WTC11 (cell line): ENCODE data around the gene LAMC1. TPM values are rescaled to one million over a fixed set of nuclear protein-coding genes. Genes with fewer than 3 reads are reported as not detected.

Experiments
- ATAC-seq: fragments of 200-7000 bp; cut with Tn5 transposase; 2 replicates; pipeline ENCODE4 v1.10.0; 2021; ENCODE audit warnings: mild to moderate bottlenecking, moderate library complexity
- CTCF ChIA-PET: fragments of 300-600 bp; sonication (Branson Sonifier 250); formaldehyde crosslinking; loops from one replicate; lab custom pipeline; 2021; ENCODE audit warnings: antibody characterized with exemption; lab: Charles Lee
- POLR2A ChIA-PET: fragments of 350-600 bp; sonication (Branson Sonifier 250); formaldehyde crosslinking; loops from one replicate; lab custom pipeline; 2021; ENCODE audit warnings: antibody characterized with exemption; lab: Charles Lee
- DNase-seq: peaks from one replicate; pipeline ENCODE4 v3.0.0; 2021; ENCODE audit warnings: low spot score
- H3K27ac Mint-ChIP-seq: 2 replicates; pipeline ENCODE4 v1.8.0; 2021; ENCODE audit warnings: mixed read lengths
- H3K27me3 Mint-ChIP-seq: 2 replicates; pipeline ENCODE4 v1.8.0; 2021; ENCODE audit warnings: low read depth, mild to moderate bottlenecking, moderate library complexity, mixed read lengths
- H3K36me3 Mint-ChIP-seq: 2 replicates; pipeline ENCODE4 v1.8.0; 2021; ENCODE audit warnings: mixed read lengths
- H3K4me1 Mint-ChIP-seq: 2 replicates; pipeline ENCODE4 v1.8.0; 2022; ENCODE audit warnings: mixed read lengths
- H3K4me3 Mint-ChIP-seq: 2 replicates; pipeline ENCODE4 v1.8.0; 2021; ENCODE audit warnings: mild to moderate bottlenecking, moderate library complexity, mixed read lengths
- H3K9me3 Mint-ChIP-seq: 2 replicates; pipeline ENCODE4 v1.8.0; 2021; ENCODE audit warnings: mixed read lengths
- CBFB ChIP-seq: sonication (generic); formaldehyde crosslinking; IDR thresholded peaks from 2 replicates; pipeline ENCODE4 v1.8.1; 2022; ENCODE audit warnings: mild to moderate bottlenecking, low read depth, missing genetic modification reagents
- CREM ChIP-seq: sonication (generic); formaldehyde crosslinking; IDR thresholded peaks from 2 replicates; pipeline ENCODE4 v1.8.1; 2022; ENCODE audit warnings: mild to moderate bottlenecking, missing genetic modification reagents, moderate library complexity
- CTCF ChIP-seq: fragments of 200-600 bp; IDR thresholded peaks from 2 replicates; pipeline ENCODE4 v1.8.0; 2022; ENCODE audit warnings: antibody characterized with exemption
- E2F1 ChIP-seq: sonication (generic); formaldehyde crosslinking; IDR thresholded peaks from 2 replicates; pipeline ENCODE4 v1.8.0; 2022; ENCODE audit warnings: mild to moderate bottlenecking, missing genetic modification reagents
- E2F5 ChIP-seq: sonication (generic); formaldehyde crosslinking; IDR thresholded peaks from 2 replicates; pipeline ENCODE4 v1.8.1; 2022; ENCODE audit warnings: mild to moderate bottlenecking, moderate library complexity, missing genetic modification reagents
- EMX1 ChIP-seq: fragments of 250-450 bp; sonication (Bioruptor Pico); IDR thresholded peaks from 2 replicates; pipeline ENCODE4 v1.8.0; 2021; ENCODE audit warnings: mild to moderate bottlenecking
- FOXP1 ChIP-seq: sonication (generic); formaldehyde crosslinking; IDR thresholded peaks from 2 replicates; pipeline ENCODE4 v1.8.0; 2022; ENCODE audit warnings: missing genetic modification reagents, mild to moderate bottlenecking, moderate library complexity, borderline replicate concordance
- HMGXB4 ChIP-seq: sonication (generic); formaldehyde crosslinking; IDR thresholded peaks from 2 replicates; pipeline ENCODE4 v1.8.1; 2023; ENCODE audit warnings: mild to moderate bottlenecking, moderate library complexity, missing genetic modification reagents
- JUN ChIP-seq: sonication (generic); formaldehyde crosslinking; IDR thresholded peaks from 2 replicates; pipeline ENCODE4 v1.8.0; 2023; ENCODE audit warnings: mild to moderate bottlenecking, missing genetic modification reagents
- SMAD3 ChIP-seq: sonication (generic); formaldehyde crosslinking; IDR thresholded peaks from 2 replicates; pipeline ENCODE4 v1.8.0; 2022; ENCODE audit warnings: missing genetic modification reagents, mild to moderate bottlenecking, borderline replicate concordance
- TCF7 ChIP-seq: sonication (generic); formaldehyde crosslinking; IDR thresholded peaks from 2 replicates; pipeline ENCODE4 v1.8.0; 2022; ENCODE audit warnings: mild to moderate bottlenecking, low read depth, missing genetic modification reagents, moderate library complexity
- TEAD1 ChIP-seq: sonication (generic); formaldehyde crosslinking; IDR thresholded peaks from 2 replicates; pipeline ENCODE4 v1.8.0; 2022; ENCODE audit warnings: mild to moderate bottlenecking, missing genetic modification reagents
- ZBTB43 ChIP-seq: sonication (generic); formaldehyde crosslinking; IDR thresholded peaks from 2 replicates; pipeline ENCODE4 v1.8.1; 2023; ENCODE audit warnings: mild to moderate bottlenecking, missing genetic modification reagents
- total RNA-seq: library from RNA; stranded (reverse); gene quantifications from 3 replicates; pipeline ENCODE4 v1.2.3, GENCODE V29; 2021
- TF ChIP-seq, protein P1 (sequence below): sonication (generic); formaldehyde crosslinking; IDR thresholded peaks from 2 replicates; pipeline ENCODE4 v1.8.1; 2023; ENCODE audit warnings: mild to moderate bottlenecking, missing genetic modification reagents, moderate library complexity
- TF ChIP-seq, protein P2 (sequence below): sonication (generic); formaldehyde crosslinking; IDR thresholded peaks from 2 replicates; pipeline ENCODE4 v1.8.0; 2023; ENCODE audit warnings: missing genetic modification reagents
- TF ChIP-seq, protein P3 (sequence below): fragments of 250-450 bp; sonication (Bioruptor Pico); IDR thresholded peaks from 2 replicates; pipeline ENCODE4 v2.1.2; 2022; ENCODE audit warnings: mild to moderate bottlenecking, moderate library complexity
- TF ChIP-seq, protein P4 (sequence below): sonication (generic); formaldehyde crosslinking; IDR thresholded peaks from 2 replicates; pipeline ENCODE4 v1.8.1; 2022; ENCODE audit warnings: low read depth, missing genetic modification reagents, borderline replicate concordance

Gene LAMC1
- total RNA-seq, 1 experiment from 2014 or later, result 162 TPM

DNA sequence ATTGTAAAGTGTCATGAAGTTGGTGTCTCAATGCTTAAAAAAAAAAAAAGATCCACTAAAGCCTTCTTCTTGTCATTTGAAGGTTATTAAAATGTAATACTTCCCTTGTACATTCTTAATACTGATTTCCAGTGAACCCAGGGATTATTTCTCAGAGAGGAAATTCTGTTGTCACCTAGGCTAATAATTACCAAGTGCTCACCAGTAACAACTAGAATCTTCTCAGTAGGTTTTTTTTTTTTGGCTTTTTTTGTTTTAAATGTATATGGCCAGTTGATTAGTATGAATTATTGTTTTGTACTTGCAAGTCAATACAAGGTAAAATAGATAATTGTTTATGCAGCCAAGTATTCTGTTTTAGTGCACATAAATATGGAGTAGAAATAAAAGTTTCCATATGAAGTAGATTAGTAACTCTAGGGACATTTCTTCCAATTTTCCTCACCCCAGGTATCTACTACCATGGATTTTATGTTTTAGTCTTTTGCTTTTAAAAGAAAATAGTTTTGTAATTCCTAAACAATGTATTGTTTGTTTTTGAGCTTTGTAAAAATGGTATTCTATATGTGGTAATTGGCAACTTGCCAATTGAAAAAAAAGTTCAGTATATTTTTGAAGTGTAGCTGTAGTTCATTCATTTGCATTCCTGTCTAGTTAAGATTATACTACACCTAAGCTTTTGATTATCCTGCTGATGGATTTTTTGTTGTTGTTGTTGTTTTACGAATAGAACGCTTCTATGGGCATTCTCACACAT lies 21.9 kb downstream of the LAMC1 start:
- H3K36me3 Mint-ChIP-seq, result no peaks in the 10 kb centered on the region
- H3K27me3 Mint-ChIP-seq, result no peaks in the 10 kb centered on the region
- TF ChIP-seq, protein P1, sequence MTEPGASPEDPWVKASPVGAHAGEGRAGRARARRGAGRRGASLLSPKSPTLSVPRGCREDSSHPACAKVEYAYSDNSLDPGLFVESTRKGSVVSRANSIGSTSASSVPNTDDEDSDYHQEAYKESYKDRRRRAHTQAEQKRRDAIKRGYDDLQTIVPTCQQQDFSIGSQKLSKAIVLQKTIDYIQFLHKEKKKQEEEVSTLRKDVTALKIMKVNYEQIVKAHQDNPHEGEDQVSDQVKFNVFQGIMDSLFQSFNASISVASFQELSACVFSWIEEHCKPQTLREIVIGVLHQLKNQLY (CRISPR knock-in tag), result no peak
- no peak for TF ChIP-seq CREM (CRISPR knock-in tag)
- TF ChIP-seq, protein P2, sequence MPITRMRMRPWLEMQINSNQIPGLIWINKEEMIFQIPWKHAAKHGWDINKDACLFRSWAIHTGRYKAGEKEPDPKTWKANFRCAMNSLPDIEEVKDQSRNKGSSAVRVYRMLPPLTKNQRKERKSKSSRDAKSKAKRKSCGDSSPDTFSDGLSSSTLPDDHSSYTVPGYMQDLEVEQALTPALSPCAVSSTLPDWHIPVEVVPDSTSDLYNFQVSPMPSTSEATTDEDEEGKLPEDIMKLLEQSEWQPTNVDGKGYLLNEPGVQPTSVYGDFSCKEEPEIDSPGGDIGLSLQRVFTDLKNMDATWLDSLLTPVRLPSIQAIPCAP (CRISPR knock-in tag), result no peak
- no peak for TF ChIP-seq SMAD3 (CRISPR knock-in tag)
- TF ChIP-seq CBFB (CRISPR knock-in tag), result no peak
- TF ChIP-seq EMX1 (CRISPR knock-in tag), result no peak
- no peak for TF ChIP-seq TEAD1 (CRISPR knock-in tag)
- TF ChIP-seq, protein P3, sequence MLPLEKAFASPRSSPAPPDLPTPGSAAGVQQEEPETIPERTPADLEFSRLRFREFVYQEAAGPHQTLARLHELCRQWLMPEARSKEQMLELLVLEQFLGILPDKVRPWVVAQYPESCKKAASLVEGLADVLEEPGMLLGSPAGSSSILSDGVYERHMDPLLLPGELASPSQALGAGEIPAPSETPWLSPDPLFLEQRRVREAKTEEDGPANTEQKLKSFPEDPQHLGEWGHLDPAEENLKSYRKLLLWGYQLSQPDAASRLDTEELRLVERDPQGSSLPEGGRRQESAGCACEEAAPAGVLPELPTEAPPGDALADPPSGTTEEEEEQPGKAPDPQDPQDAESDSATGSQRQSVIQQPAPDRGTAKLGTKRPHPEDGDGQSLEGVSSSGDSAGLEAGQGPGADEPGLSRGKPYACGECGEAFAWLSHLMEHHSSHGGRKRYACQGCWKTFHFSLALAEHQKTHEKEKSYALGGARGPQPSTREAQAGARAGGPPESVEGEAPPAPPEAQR, result no peak
- TF ChIP-seq JUN (CRISPR knock-in tag), result no peak
- TF ChIP-seq HMGXB4 (CRISPR knock-in tag), result no peak
- TF ChIP-seq, protein P4, sequence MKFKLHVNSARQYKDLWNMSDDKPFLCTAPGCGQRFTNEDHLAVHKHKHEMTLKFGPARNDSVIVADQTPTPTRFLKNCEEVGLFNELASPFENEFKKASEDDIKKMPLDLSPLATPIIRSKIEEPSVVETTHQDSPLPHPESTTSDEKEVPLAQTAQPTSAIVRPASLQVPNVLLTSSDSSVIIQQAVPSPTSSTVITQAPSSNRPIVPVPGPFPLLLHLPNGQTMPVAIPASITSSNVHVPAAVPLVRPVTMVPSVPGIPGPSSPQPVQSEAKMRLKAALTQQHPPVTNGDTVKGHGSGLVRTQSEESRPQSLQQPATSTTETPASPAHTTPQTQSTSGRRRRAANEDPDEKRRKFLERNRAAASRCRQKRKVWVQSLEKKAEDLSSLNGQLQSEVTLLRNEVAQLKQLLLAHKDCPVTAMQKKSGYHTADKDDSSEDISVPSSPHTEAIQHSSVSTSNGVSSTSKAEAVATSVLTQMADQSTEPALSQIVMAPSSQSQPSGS, result no peak
- no peak for TF ChIP-seq E2F5 (CRISPR knock-in tag)
- no peak overlapping the region for H3K27ac Mint-ChIP-seq
- ChIA-PET CTCF (interaction anchor here (1.0 kb wide), 1 partner anchor 183 kb away, joined by 3 read pairs; no protein-coding TSS in a partner anchor), POLR2A (no interaction called here)
- DNase-seq, result no peak
- peaks cover 24% of the 10 kb centered on the region for H3K4me1 Mint-ChIP-seq
- no peak overlapping the region for H3K4me3 Mint-ChIP-seq
- H3K9me3 Mint-ChIP-seq, result no peaks in the 10 kb centered on the region
- no peak for ATAC-seq

- POLR2A ChIA-PET, result no interaction called here
- ATAC-seq, result no peak
- H3K4me3 Mint-ChIP-seq, result no peak overlapping the region
- TF ChIP-seq E2F1 (no peak), CTCF (no peak), ZBTB43 (CRISPR knock-in tag) (no peak), TCF7 (CRISPR knock-in tag) (no peak), FOXP1 (CRISPR knock-in tag) (no peak), CBFB (CRISPR knock-in tag) (no peak)
- no peaks in the 10 kb centered on the region for H3K9me3 Mint-ChIP-seq
- CTCF ChIA-PET, result no interaction called here
- no peak for DNase-seq
- no peaks in the 10 kb centered on the region; the same call in 1 of the 2 replicates for H3K36me3 Mint-ChIP-seq
- no peak overlapping the region for H3K27ac Mint-ChIP-seq
- H3K4me1 Mint-ChIP-seq, result peaks cover 22% of the 10 kb centered on the region
- H3K27me3 Mint-ChIP-seq, result no peaks in the 10 kb centered on the region
These were observed 25.2 kb downstream of the LAMC1 start for GRCh38 chr1:183048087-183049085.
